Pancreas (tissue), 10 donors: ENCODE data around the gene NRP2. TPM values are rescaled to one million over a fixed set of nuclear protein-coding genes. Genes with fewer than 3 reads are reported as not detected.

Experiments used
- ATAC-seq, 4 donors: fragments of 200-7000 bp; cut with Tn5 transposase; one replicate each; pipeline versions ENCODE4 v1.8.0 to v1.9.1; 2020; ENCODE audit warnings: mild to moderate bottlenecking in 4 of 4, moderate library complexity in 4 of 4
- DNase-seq, 6 donors: peaks; one replicate each; pipeline ENCODE4 v3.0.0-alpha.2; 2020
- FAIRE-seq: peaks from 2 replicates; lab custom pipeline; 2012; peaks lifted over from hg19 to GRCh38; lab: Jason Lieb, UNC
- H3K27ac ChIP-seq, 4 donors: fragments of 200-600 bp; sonication (generic); 1 replicate in 3 of 4; 2 replicates in 1 of 4; pipeline versions ENCODE4 v1.5.0 to v1.8.0; 2020
- H3K27me3 ChIP-seq, 4 donors: fragments of 200-600 bp; one replicate each; pipeline ENCODE4 v1.8.0; 2021
- H3K36me3 ChIP-seq, 3 donors: fragments of 200-600 bp; sonication (generic) in 1 of 3; one replicate each; pipeline versions ENCODE4 v1.5.0 to v1.8.0; 2020 to 2021
- H3K4me1 ChIP-seq, 3 donors: fragments of 200-600 bp; one replicate each; pipeline ENCODE4 v1.8.0; 2021
- H3K4me3 ChIP-seq, 4 donors: fragments of 200-600 bp; sonication (generic) in 2 of 4; one replicate each; pipeline versions ENCODE4 v1.5.0 to v1.8.0; 2020 to 2021
- H3K9me3 ChIP-seq, 4 donors: fragments of 200-600 bp; one replicate each; pipeline ENCODE4 v1.8.0; 2021
- WGBS, 2 donors: extraction: QIAGEN DNeasy Blood & Tissue Kit; methylation state at CpG; one replicate each; pipeline ENCODE4 v1.1.7; 2013; 5-methylcytosine and 5-hydroxymethylcytosine counted together
- intact Hi-C, 3 donors: fragments of 100-400 bp; cut with DNase I; formaldehyde crosslinking; loops; one replicate each; pipeline versions ENCODE4 v1.11.1 to v1.14.2; 2022
- polyA plus RNA-seq, 2 donors: library from polyadenylated mRNA; stranded (reverse); fragments of 200-250 nt; gene quantifications; one replicate each; pipeline ENCODE4 v1.2.3, GENCODE V29; 2013
- total RNA-seq, 6 donors: library from RNA; stranded (reverse); fragmentation: NEBNext Ultra II Directional in 4 of 6; extraction: Animal tissue kit (Norgen Biotek cat#: 25700) in 4 of 6; gene quantifications; one replicate each; pipeline versions ENCODE4 v1.2.1 to v1.2.4, GENCODE V29; 2021 to 2023
- TF ChIP-seq, protein P1 (sequence below), 4 donors: fragments of 200-600 bp; sonication (generic) in 3 of 4; IDR thresholded peaks; one replicate each; pipeline versions ENCODE4 v1.5.0 to v1.8.0; 2021; ENCODE audit warnings: antibody characterized with exemption in 4 of 4
- donor health status: healthy with polysubstance abuse.
- donor health status: DM: no; HTN: no; CAD: no; lungs with moderate emphysema.
- donor health status: DM: no; HTN: no; CAD: no.
- donor health status: control.
- donor health status: control.
- donor health status: Bipolar disorder and iron deficiency.
- donor health status: DM: yes; HTN: yes; CAD: no.
- donor health status: DM: no; HTN: no; CAD: no.
- donor health status: DM: no; HTN: no; CAD: no.
- donor health status: DM: yes; HTN: yes; CAD: no.

NRP2 gene
- total and polyA plus RNA-seq, 8 donors = 0.65 to 11.0 (median 1.6) TPM

DNA sequence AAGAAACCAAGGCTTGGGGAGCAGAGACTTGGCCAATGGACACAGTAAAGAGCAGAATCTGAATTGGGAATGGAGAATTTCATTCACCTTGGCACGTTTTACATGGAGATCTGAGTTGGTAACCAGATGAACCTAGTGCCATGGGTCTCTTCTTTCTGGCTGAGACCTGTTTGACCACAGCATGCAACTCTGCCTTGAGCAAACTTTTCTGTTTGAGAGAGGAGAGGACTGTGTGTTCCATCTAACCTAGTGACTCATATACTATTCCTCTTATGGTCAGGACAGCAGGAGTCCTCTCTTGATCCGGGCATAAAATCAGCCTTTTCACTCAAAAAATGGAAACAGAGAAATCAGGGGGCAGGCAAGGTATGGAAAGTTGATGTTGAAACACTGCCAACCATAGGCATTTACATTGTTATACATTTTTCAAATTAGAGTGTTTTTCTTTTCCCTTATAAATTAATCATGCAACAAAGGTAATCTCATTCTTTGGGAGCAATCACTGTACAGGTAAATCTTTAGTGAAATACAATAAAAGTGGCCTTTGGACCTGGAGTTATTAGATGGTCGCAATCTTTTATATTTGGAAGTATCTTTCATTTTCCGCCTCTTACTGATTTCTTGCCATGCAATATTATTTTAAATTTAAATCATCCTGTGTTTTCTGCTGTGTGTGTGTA lies 86.7 kb downstream of the NRP2 start:
- no peak for ATAC-seq

DNA sequence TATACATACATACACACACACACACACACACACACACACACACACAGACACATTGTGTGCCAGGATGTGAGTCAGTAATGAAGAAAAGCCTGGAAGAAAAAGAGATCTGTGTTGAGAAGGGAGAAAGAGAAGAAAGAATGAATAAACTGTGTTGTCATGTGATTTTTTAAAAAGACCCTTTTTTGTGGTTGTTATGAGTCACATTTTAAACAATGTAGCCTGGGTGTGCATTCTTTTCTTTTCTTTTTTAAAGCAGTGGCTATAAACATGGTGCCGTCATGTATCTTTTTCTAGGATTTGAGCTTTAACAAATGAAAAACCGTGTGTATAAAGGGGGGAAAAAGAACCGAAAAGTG lies 87.2 kb downstream of the NRP2 start:
- no peaks in the 10 kb centered on the region for H3K9me3 ChIP-seq
- ATAC-seq (no peak), DNase-seq (no peak), FAIRE-seq (no peak)
- intact Hi-C loops = no loop called here
- peaks cover 0 to 10% (median 0%) of the 10 kb centered on the region in 4 donors for H3K27me3 ChIP-seq
- TF ChIP-seq, protein P1, sequence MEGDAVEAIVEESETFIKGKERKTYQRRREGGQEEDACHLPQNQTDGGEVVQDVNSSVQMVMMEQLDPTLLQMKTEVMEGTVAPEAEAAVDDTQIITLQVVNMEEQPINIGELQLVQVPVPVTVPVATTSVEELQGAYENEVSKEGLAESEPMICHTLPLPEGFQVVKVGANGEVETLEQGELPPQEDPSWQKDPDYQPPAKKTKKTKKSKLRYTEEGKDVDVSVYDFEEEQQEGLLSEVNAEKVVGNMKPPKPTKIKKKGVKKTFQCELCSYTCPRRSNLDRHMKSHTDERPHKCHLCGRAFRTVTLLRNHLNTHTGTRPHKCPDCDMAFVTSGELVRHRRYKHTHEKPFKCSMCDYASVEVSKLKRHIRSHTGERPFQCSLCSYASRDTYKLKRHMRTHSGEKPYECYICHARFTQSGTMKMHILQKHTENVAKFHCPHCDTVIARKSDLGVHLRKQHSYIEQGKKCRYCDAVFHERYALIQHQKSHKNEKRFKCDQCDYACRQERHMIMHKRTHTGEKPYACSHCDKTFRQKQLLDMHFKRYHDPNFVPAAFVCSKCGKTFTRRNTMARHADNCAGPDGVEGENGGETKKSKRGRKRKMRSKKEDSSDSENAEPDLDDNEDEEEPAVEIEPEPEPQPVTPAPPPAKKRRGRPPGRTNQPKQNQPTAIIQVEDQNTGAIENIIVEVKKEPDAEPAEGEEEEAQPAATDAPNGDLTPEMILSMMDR (IDR thresholded peaks at IDR 0.05) = no peak
- no peaks in the 10 kb centered on the region for H3K4me1 ChIP-seq
- no peaks in the 10 kb centered on the region for H3K36me3 ChIP-seq
- 60 to 70% methylated on average over 3 of the region's 3 CpGs for WGBS, 2 donors
- H3K4me3 ChIP-seq = no peak overlapping the region
- no peak overlapping the region for H3K27ac ChIP-seq

More for the DNA sequence above, 86.7 kb downstream of the NRP2 start:
- TF ChIP-seq, protein P1 (IDR thresholded peaks at IDR 0.05) = no peak
- H3K4me1 ChIP-seq = peaks cover 0 to under 1% (median 0%) of the 10 kb centered on the region in 3 donors
- H3K9me3 ChIP-seq = no peaks in the 10 kb centered on the region
- H3K27ac ChIP-seq = no peak overlapping the region
- H3K27me3 ChIP-seq = peaks cover 0 to 16% (median 0%) of the 10 kb centered on the region in 4 donors
- intact Hi-C loops = no loop called here
- FAIRE-seq = no peak
- no peak overlapping the region for H3K4me3 ChIP-seq
- no peak for DNase-seq
- 53 to 79% methylated on average over 4 of the region's 4 CpGs for WGBS, 2 donors
- no peaks in the 10 kb centered on the region for H3K36me3 ChIP-seq

DNA sequence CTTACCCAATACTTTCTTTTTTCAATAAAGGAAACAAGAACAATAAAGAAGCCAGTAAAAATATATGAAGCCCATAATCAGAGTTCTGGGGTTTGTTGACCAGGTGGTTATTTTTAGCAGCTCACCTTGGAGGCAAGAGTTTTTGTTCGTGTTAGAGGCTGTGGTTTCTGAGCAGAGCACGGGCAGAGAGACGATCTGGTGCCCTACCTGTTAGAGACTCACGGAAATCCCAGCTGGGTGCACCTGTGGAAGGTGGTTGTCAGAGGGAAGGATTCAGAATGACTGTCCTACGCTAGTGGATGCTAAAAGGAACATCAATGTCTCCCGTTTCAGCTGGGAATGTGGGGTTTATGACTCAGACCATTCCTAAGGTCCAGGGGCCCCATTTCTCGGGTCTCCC lies 87.6 kb downstream of the NRP2 start:
- FAIRE-seq (no peak), DNase-seq (no peak), ATAC-seq (peak in 2 of 4 donors; percentile 20 to 37)
- Histone ChIP-seq H3K9me3 (no peaks in the 10 kb centered on the region), H3K4me3 (no peak overlapping the region), H3K4me1 (no peaks in the 10 kb centered on the region), H3K36me3 (no peaks in the 10 kb centered on the region), H3K27me3 (peaks cover 0 to 6% (median 0%) of the 10 kb centered on the region in 4 donors), H3K27ac (no peak overlapping the region)
- TF ChIP-seq, protein P1 (IDR thresholded peaks at IDR 0.05) = no peak
- intact Hi-C loops = loop anchor here (10.0 kb wide), 3 partner anchors 115 to 175 kb away; no protein-coding TSS in a partner anchor
- 58 to 59% methylated on average over 7 of the region's 7 CpGs for WGBS, 2 donors

DNA sequence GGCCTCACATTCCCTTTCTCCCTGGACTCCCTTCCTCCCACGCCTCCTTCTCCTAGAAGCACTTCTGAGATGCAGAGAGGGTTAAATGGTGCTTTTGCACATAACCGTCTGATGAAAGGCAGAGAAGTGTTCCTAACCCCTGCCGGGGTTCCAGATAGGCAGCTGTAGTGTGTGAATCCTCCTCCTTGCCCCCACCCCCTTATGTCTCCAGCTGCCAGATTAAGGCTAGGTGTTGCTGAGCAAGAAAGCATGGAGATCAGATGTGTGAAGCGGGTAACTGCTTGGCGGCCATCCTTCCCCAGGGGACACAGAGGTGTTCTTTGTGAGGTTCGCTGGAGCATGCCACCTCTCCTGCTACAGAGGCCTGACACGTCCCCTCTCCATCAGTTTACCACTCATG lies 88.3 kb downstream of the NRP2 start:
- Histone ChIP-seq H3K27me3 (peaks cover 0 to 6% (median 0%) of the 10 kb centered on the region in 4 donors), H3K36me3 (no peaks in the 10 kb centered on the region), H3K4me3 (no peak overlapping the region), H3K9me3 (no peaks in the 10 kb centered on the region), H3K27ac (no peak overlapping the region), H3K4me1 (no peaks in the 10 kb centered on the region)
- intact Hi-C loops = loop anchor here (10.0 kb wide), 3 partner anchors 114 to 174 kb away; no protein-coding TSS in a partner anchor
- TF ChIP-seq, protein P1 (IDR thresholded peaks at IDR 0.05) = no peak
- FAIRE-seq (no peak), DNase-seq (no peak), ATAC-seq (no peak)
- 77 to 84% methylated on average over 7 of the region's 7 CpGs for WGBS, 2 donors

DNA sequence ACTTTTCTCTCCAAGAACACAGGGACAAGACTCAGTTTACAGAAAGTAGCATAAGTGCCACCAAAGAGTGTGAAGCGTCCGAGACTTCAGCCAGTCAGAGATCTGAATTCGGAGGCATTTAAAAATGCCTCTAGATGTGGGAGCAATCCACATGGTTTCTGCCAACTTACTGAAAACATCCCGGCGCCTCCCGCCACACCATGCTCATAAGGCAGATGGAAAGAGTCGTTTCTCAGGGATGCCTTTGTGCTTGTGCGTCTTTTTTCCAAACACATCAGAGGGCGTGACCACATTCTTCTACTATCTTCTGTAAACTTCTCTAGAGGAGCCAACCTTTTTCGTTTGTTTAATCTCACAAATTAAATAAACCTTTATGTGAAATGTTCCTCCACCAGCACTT lies 88.7 kb downstream of the NRP2 start:
- peaks cover 0 to 5% (median 0%) of the 10 kb centered on the region in 4 donors for H3K27me3 ChIP-seq
- no peaks in the 10 kb centered on the region for H3K36me3 ChIP-seq
- H3K4me3 ChIP-seq = no peak overlapping the region
- no peaks in the 10 kb centered on the region for H3K4me1 ChIP-seq
- TF ChIP-seq, protein P1 (IDR thresholded peaks at IDR 0.05) = no peak
- H3K27ac ChIP-seq = no peak overlapping the region
- no peak for ATAC-seq
- no peak for FAIRE-seq
- WGBS, 2 donors = 57 to 64% methylated on average over 10 of the region's 10 CpGs
- intact Hi-C loops = loop anchor here (10.0 kb wide), 3 partner anchors 114 to 174 kb away; no protein-coding TSS in a partner anchor
- no peak for DNase-seq
- no peaks in the 10 kb centered on the region for H3K9me3 ChIP-seq
